PFSK-1 (cell line): ENCODE results near the gene GTPBP1.

Source experiments
- FOXP2 ChIP-seq: optimal IDR thresholded peaks from 2 replicates; pipeline ENCODE3; 2011; ENCODE audit warnings: borderline replicate concordance, control low read depth, inconsistent platforms; ENCODE audit not compliant: insufficient read depth; ENCODE audit errors: extremely low read length, extremely low read depth
- POLR2AphosphoS5 ChIP-seq: IDR thresholded peaks from 2 replicates; pipeline ENCODE4 v1.6.1; 2012; ENCODE audit warnings: low read depth, mild to moderate bottlenecking, control low read depth, low read length, moderate library complexity
- REST ChIP-seq, 2 experiments: IDR thresholded peaks; 2 replicates each; pipeline versions ENCODE4 v1.6.1 to v1.8.0; 2011 to 2012; ENCODE audit warnings: low read depth in 2 of 2, low read length in 2 of 2, control low read depth in 1 of 2, inconsistent platforms in 1 of 2, mild to moderate bottlenecking in 1 of 2, moderate library complexity in 1 of 2; ENCODE audit not compliant: insufficient read depth in 1 of 2
- SIN3A ChIP-seq: IDR thresholded peaks from 2 replicates; pipeline ENCODE4 v1.6.1; 2012; ENCODE audit warnings: mild to moderate bottlenecking, low read length, moderate library complexity, borderline replicate concordance; ENCODE audit not compliant: insufficient read depth
- TAF1 ChIP-seq: IDR thresholded peaks from 2 replicates; pipeline ENCODE4 v1.6.1; 2012; ENCODE audit warnings: low read length, control low read depth, borderline replicate concordance; ENCODE audit not compliant: insufficient read depth

GTPBP1 gene

GRCh38 chr22:38719196-38719595, 13.5 kb downstream of the GTPBP1 start:
- TF ChIP-seq SIN3A (no peak), POLR2AphosphoS5 (no peak), FOXP2 (no peak), REST (IDR thresholded peaks at IDR 0.05; ENCODE audit: insufficient read depth in 1 of 2, low read depth in 2 of 2, low read length in 2 of 2) (no peak), TAF1 (no peak)

- no peak for TF ChIP-seq POLR2AphosphoS5
- TF ChIP-seq FOXP2 = no peak
- TF ChIP-seq SIN3A = no peak
- no peak for TF ChIP-seq TAF1
- no peak for TF ChIP-seq REST (IDR thresholded peaks at IDR 0.05; ENCODE audit: insufficient read depth in 1 of 2, low read depth in 2 of 2, low read length in 2 of 2)
These were observed 14.6 kb downstream of the GTPBP1 start for GRCh38 chr22:38720350-38720749.

- no peak for TF ChIP-seq TAF1
- TF ChIP-seq SIN3A = no peak
- TF ChIP-seq POLR2AphosphoS5 = no peak
- no peak for TF ChIP-seq REST (IDR thresholded peaks at IDR 0.05; ENCODE audit: insufficient read depth in 1 of 2, low read depth in 2 of 2, low read length in 2 of 2)
- no peak for TF ChIP-seq FOXP2
These were observed 15.8 kb downstream of the GTPBP1 start for GRCh38 chr22:38721551-38721950.

- TF ChIP-seq FOXP2 = no peak
- TF ChIP-seq REST (IDR thresholded peaks at IDR 0.05; ENCODE audit: insufficient read depth in 1 of 2, low read depth in 2 of 2, low read length in 2 of 2) = no peak
- no peak for TF ChIP-seq TAF1
- no peak for TF ChIP-seq SIN3A
- TF ChIP-seq POLR2AphosphoS5 = no peak
These were observed 18.4 kb downstream of the GTPBP1 start for GRCh38 chr22:38724176-38724575.
